Osteocyte (in vitro differentiated cells): ENCODE measurements around the gene SCO2. TPM values are rescaled to one million over a fixed set of nuclear protein-coding genes. Genes with fewer than 3 reads are reported as not detected.
"Not testable (repeated sequence)": the region's sequence is repeated elsewhere in the genome, so short reads cannot be mapped to it uniquely, and the experiment has no call there.

Experiments used
- DNase-seq: peaks from one replicate; pipeline ENCODE4 v3.0.0; 2021; ENCODE audit warnings: mixed read lengths; ENCODE audit not compliant: unreplicated experiment; ENCODE audit errors: extremely low spot score
- H3K27ac Mint-ChIP-seq: one replicate; pipeline ENCODE4 v1.8.0; 2021; ENCODE audit warnings: mild to moderate bottlenecking, mixed read lengths; ENCODE audit not compliant: unreplicated experiment
- H3K27me3 Mint-ChIP-seq: one replicate; pipeline ENCODE4 v1.8.0; 2021; ENCODE audit warnings: mixed read lengths; ENCODE audit not compliant: unreplicated experiment
- H3K36me3 Mint-ChIP-seq: one replicate; pipeline ENCODE4 v1.8.0; 2021; ENCODE audit warnings: mixed read lengths; ENCODE audit not compliant: unreplicated experiment
- H3K4me1 Mint-ChIP-seq: one replicate; pipeline ENCODE4 v1.8.0; 2021; ENCODE audit warnings: mixed read lengths; ENCODE audit not compliant: unreplicated experiment
- H3K4me3 Mint-ChIP-seq: one replicate; pipeline ENCODE4 v1.8.0; 2021; ENCODE audit warnings: mild to moderate bottlenecking, moderate library complexity, mixed read lengths; ENCODE audit not compliant: unreplicated experiment
- H3K9me3 Mint-ChIP-seq: one replicate; pipeline ENCODE4 v1.8.0; 2021; ENCODE audit warnings: mixed read lengths; ENCODE audit not compliant: unreplicated experiment
- CTCF ChIP-seq: fragments of 200-600 bp; sonication (generic); IDR thresholded peaks from 2 replicates; pipeline ENCODE4 v1.5.0; 2021; ENCODE audit warnings: antibody characterized with exemption, mild to moderate bottlenecking, moderate library complexity
- total RNA-seq: library from RNA; stranded (reverse); gene quantifications from 2 replicates; pipeline ENCODE4 v1.2.1, GENCODE V29; 2021

The SCO2 gene
- total RNA-seq, 1 donor from 2014 or later, result not detected

- peaks cover 12% of the 10 kb centered on the region for H3K36me3 Mint-ChIP-seq
- H3K27me3 Mint-ChIP-seq, result no peaks in the 10 kb centered on the region
- no peak for TF ChIP-seq CTCF
- H3K9me3 Mint-ChIP-seq, result no peaks in the 10 kb centered on the region
- no peak for DNase-seq
- peaks cover 12% of the 10 kb centered on the region for H3K4me1 Mint-ChIP-seq
- H3K27ac Mint-ChIP-seq, result no peak overlapping the region
- no peak overlapping the region for H3K4me3 Mint-ChIP-seq
Measured at GRCh38 chr22:50521710-50522109, 3.7 kb downstream of the SCO2 start.

GRCh38 chr22:50520826-50521453 is 4.5 kb downstream of the SCO2 start:
- TF ChIP-seq CTCF, result no peak
- Mint-ChIP-seq H3K27me3 (no peaks in the 10 kb centered on the region), H3K36me3 (peaks cover 12% of the 10 kb centered on the region), H3K27ac (no peak overlapping the region), H3K4me3 (no peak overlapping the region), H3K4me1 (peaks cover 10% of the 10 kb centered on the region), H3K9me3 (no peaks in the 10 kb centered on the region)
- DNase-seq, result no peak

GRCh38 chr22:50520184-50520583 is 5.2 kb downstream of the SCO2 start:
- not testable (repeated sequence) for H3K27me3 Mint-ChIP-seq, H3K4me3 Mint-ChIP-seq, DNase-seq, H3K4me1 Mint-ChIP-seq, H3K9me3 Mint-ChIP-seq, H3K27ac Mint-ChIP-seq
- H3K36me3 Mint-ChIP-seq, result peaks cover 12% of the 10 kb centered on the region

- no peak for DNase-seq
- H3K9me3 Mint-ChIP-seq, result no peaks in the 10 kb centered on the region
- H3K27ac Mint-ChIP-seq, result no peak overlapping the region
- TF ChIP-seq CTCF, result no peak
- no peak overlapping the region for H3K4me3 Mint-ChIP-seq
- no peaks in the 10 kb centered on the region for H3K27me3 Mint-ChIP-seq
- H3K4me1 Mint-ChIP-seq, result peaks cover 2% of the 10 kb centered on the region
- H3K36me3 Mint-ChIP-seq, result peaks cover 13% of the 10 kb centered on the region
Measured at GRCh38 chr22:50519151-50519550, 6.2 kb downstream of the SCO2 start.

- H3K36me3 Mint-ChIP-seq, result peaks cover 13% of the 10 kb centered on the region
Measured at GRCh38 chr22:50518606-50519005, 6.8 kb downstream of the SCO2 start.

More at GRCh38 chr22:50518606-50519005, 6.8 kb downstream of the SCO2 start:
- DNase-seq, result no peak
- Mint-ChIP-seq H3K4me3 (no peak overlapping the region), H3K27me3 (no peaks in the 10 kb centered on the region), H3K4me1 (peaks cover 2% of the 10 kb centered on the region), H3K9me3 (no peaks in the 10 kb centered on the region), H3K27ac (no peak overlapping the region)
- TF ChIP-seq CTCF, result no peak
